Stimulated activated CD4-positive, alpha-beta T cell treated with anti-CD3 and anti-CD28 coated beads, Interleukin-15, amount 100 ng/mL, for 48 hours (primary cell): Measurements from ENCODE around the gene SLC19A3.
"Not testable (repeated sequence)": the region's sequence is repeated elsewhere in the genome, so short reads cannot be mapped to it uniquely, and the experiment has no call there.

ENCODE experiments used
- DNase-seq, 2 donors: peaks; one replicate each; pipeline ENCODE4 v3.0.0-alpha.2; 2020; ENCODE audit warnings: low read depth in 2 of 2

Gene SLC19A3

GRCh38 chr2:227703280-227703732, 14.5 kb downstream of the SLC19A3 start:
- DNase-seq = no peak

- DNase-seq = no peak
Observed at GRCh38 chr2:227701556-227701955, 16.3 kb downstream of the SLC19A3 start.

GRCh38 chr2:227696990-227697679, 20.7 kb downstream of the SLC19A3 start:
- DNase-seq = no peak

GRCh38 chr2:227687189-227687588, 30.6 kb downstream of the SLC19A3 start:
- DNase-seq = no peak

GRCh38 chr2:227684258-227684657, 33.6 kb downstream of the SLC19A3 start:
- no peak for DNase-seq

GRCh38 chr2:227677928-227678327, 39.9 kb downstream of the SLC19A3 start:
- no peak for DNase-seq

- DNase-seq = no peak
Observed at GRCh38 chr2:227674485-227674884, 43.3 kb downstream of the SLC19A3 start.

- DNase-seq = not testable (repeated sequence)
Observed at GRCh38 chr2:227673620-227674019, 44.2 kb downstream of the SLC19A3 start.

GRCh38 chr2:227671170-227671905, 46.5 kb downstream of the SLC19A3 start:
- DNase-seq = no peak

- DNase-seq = not testable (repeated sequence)
Observed at GRCh38 chr2:227666631-227667170, 51.1 kb downstream of the SLC19A3 start, which contains the start of gene SCYGR5. Gene SCYGR5 (plus strand): TSS chr2:227666804. CDS start chr2:227666804, 0 bp downstream.

- DNase-seq = no peak
Observed at GRCh38 chr2:227665189-227665940, 52.5 kb downstream of the SLC19A3 start.

- no peak for DNase-seq
Observed at GRCh38 chr2:227661827-227662226, 56.0 kb downstream of the SLC19A3 start.

- no peak for DNase-seq
Observed at GRCh38 chr2:227661025-227661649, 56.7 kb downstream of the SLC19A3 start.

- DNase-seq = no peak
Observed at GRCh38 chr2:227657199-227657845, 60.5 kb downstream of the SLC19A3 start.

GRCh38 chr2:227655454-227655853, 62.4 kb downstream of the SLC19A3 start:
- DNase-seq = no peak

GRCh38 chr2:227654426-227654825, 63.4 kb downstream of the SLC19A3 start:
- DNase-seq = no peak

GRCh38 chr2:227653419-227653818, 64.4 kb downstream of the SLC19A3 start:
- no peak for DNase-seq

- no peak for DNase-seq
Observed at GRCh38 chr2:227643990-227644551, 73.8 kb downstream of the SLC19A3 start.

- DNase-seq = no peak
Observed at GRCh38 chr2:227642656-227643055, 75.2 kb downstream of the SLC19A3 start.

GRCh38 chr2:227634201-227634600, 83.6 kb downstream of the SLC19A3 start:
- DNase-seq = no peak
